Stomach (tissue), 4 donors: ENCODE results near the gene KCNK1.

Experiments used
- EP300 ChIP-seq: sonication (generic); formaldehyde crosslinking; IDR thresholded peaks from one replicate; pipeline ENCODE4 v1.6.1; 2017; ENCODE audit warnings: antibody characterized with exemption
- POLR2A ChIP-seq, 4 donors: fragments of 450-650 bp; IDR thresholded peaks; one replicate each; pipeline ENCODE4 v1.6.1; 2016; ENCODE audit warnings: antibody characterized with exemption in 4 of 4, control low read depth in 2 of 4, mild to moderate bottlenecking in 1 of 4, moderate library complexity in 1 of 4
- POLR2AphosphoS5 ChIP-seq, 3 donors: sonication (generic); formaldehyde crosslinking; IDR thresholded peaks; one replicate each; pipeline ENCODE4 v1.6.1; 2016; ENCODE audit warnings: antibody characterized with exemption in 3 of 3
- TF ChIP-seq, protein P1 (sequence below), 7 experiments: fragments of 450-650 bp in 4 of 7; fragments of 200-600 bp in 3 of 7; sonication (generic) in 3 of 7; IDR thresholded peaks; one replicate each; pipeline ENCODE4 v1.5.1; 2016 to 2019; ENCODE audit warnings: antibody characterized with exemption in 7 of 7, control low read depth in 2 of 7, mild to moderate bottlenecking in 1 of 7

DNA sequence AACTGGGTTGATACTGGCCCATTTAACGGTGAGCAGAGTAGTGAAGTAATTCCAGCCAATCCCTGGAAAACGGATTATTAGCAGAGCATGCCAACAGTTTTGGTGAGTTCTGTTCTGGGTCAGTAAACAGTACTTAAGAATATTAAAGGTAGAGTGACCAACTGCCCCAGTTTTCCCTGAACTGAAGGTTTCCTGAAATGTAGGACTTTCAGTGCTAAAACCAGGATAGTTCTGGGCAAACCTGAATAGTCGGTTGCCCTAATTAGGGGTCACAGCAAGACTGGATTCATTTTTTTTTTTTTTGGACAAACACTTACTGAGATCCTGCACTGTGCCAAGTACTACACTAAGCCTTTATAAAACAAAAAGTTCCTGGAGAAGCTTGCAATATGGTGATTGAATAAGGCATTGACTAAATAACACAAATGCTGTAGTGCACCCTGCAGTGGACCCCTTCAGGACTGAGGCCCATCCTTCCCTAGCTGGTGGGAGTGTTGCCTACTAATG is 75.9 kb downstream of the KCNK1 start:
- TF ChIP-seq, protein P1, sequence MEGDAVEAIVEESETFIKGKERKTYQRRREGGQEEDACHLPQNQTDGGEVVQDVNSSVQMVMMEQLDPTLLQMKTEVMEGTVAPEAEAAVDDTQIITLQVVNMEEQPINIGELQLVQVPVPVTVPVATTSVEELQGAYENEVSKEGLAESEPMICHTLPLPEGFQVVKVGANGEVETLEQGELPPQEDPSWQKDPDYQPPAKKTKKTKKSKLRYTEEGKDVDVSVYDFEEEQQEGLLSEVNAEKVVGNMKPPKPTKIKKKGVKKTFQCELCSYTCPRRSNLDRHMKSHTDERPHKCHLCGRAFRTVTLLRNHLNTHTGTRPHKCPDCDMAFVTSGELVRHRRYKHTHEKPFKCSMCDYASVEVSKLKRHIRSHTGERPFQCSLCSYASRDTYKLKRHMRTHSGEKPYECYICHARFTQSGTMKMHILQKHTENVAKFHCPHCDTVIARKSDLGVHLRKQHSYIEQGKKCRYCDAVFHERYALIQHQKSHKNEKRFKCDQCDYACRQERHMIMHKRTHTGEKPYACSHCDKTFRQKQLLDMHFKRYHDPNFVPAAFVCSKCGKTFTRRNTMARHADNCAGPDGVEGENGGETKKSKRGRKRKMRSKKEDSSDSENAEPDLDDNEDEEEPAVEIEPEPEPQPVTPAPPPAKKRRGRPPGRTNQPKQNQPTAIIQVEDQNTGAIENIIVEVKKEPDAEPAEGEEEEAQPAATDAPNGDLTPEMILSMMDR (IDR thresholded peaks at IDR 0.05) = no peak
- no peak for TF ChIP-seq POLR2AphosphoS5 (IDR thresholded peaks at IDR 0.05)
- TF ChIP-seq POLR2A (IDR thresholded peaks at IDR 0.05) = no peak
- TF ChIP-seq EP300 = no peak
